Renal cortex interstitium (tissue), 11 donors: ENCODE measurements around the gene ZDHHC8. TPM values are rescaled to one million over a fixed set of nuclear protein-coding genes. Genes with fewer than 3 reads are reported as not detected.

Experiments
- DNase-seq, 11 donors: peaks; one replicate each; pipeline ENCODE4 v3.0.0-alpha.2; 2013; ENCODE audit warnings: low read depth in 9 of 11, low spot score in 4 of 11; ENCODE audit errors: extremely low read depth in 1 of 11
- polyA plus RNA-seq, 3 donors: library from polyadenylated mRNA; unstranded; fragments of 120-200 nt; gene quantifications; one replicate each; pipeline ENCODE4 v1.2.1, GENCODE V29; 2013; ENCODE audit not compliant: insufficient read length in 3 of 3

The ZDHHC8 gene
- polyA plus RNA-seq, 3 donors, result 30.4 to 52.1 (median 49.2) TPM

GRCh38 chr22:20166703-20167102 lies 35.1 kb downstream of the ZDHHC8 start:
- DNase-seq, result no peak

GRCh38 chr22:20167643-20168322 lies 36.2 kb downstream of the ZDHHC8 start:
- no peak for DNase-seq

- DNase-seq, result no peak
These were observed 37.7 kb downstream of the ZDHHC8 start for GRCh38 chr22:20169253-20169822.

- no peak for DNase-seq
These were observed 38.6 kb downstream of the ZDHHC8 start for GRCh38 chr22:20170170-20170569.

- no peak for DNase-seq
These were observed 39.9 kb downstream of the ZDHHC8 start for GRCh38 chr22:20171288-20172140.

GRCh38 chr22:20172141-20172613 lies 40.6 kb downstream of the ZDHHC8 start:
- no peak for DNase-seq

GRCh38 chr22:20173246-20173645 lies 41.6 kb downstream of the ZDHHC8 start:
- DNase-seq, result no peak

GRCh38 chr22:20173772-20174171 lies 42.2 kb downstream of the ZDHHC8 start:
- DNase-seq, result no peak

- no peak for DNase-seq
These were observed 43.4 kb downstream of the ZDHHC8 start for GRCh38 chr22:20174785-20175596.

- no peak for DNase-seq
These were observed 43.9 kb downstream of the ZDHHC8 start for GRCh38 chr22:20175597-20175900.

GRCh38 chr22:20176421-20177085 lies 44.9 kb downstream of the ZDHHC8 start:
- DNase-seq, result no peak

GRCh38 chr22:20177217-20177911 lies 45.8 kb downstream of the ZDHHC8 start:
- no peak for DNase-seq

GRCh38 chr22:20178075-20178914 lies 46.7 kb downstream of the ZDHHC8 start:
- DNase-seq, result no peak

- no peak for DNase-seq
These were observed 47.3 kb downstream of the ZDHHC8 start for GRCh38 chr22:20178915-20179227.

- DNase-seq, result no peak
These were observed 48.0 kb downstream of the ZDHHC8 start for GRCh38 chr22:20179455-20180244.

GRCh38 chr22:20180245-20180630 lies 48.6 kb downstream of the ZDHHC8 start:
- no peak for DNase-seq

GRCh38 chr22:20180640-20181039 lies 49.0 kb downstream of the ZDHHC8 start:
- DNase-seq, result no peak
